Thyroid gland (tissue), 4 donors: ENCODE measurements around the gene TAB2.

Source experiments
- CTCF ChIP-seq, 6 experiments: fragments of 200-600 bp in 3 of 6; fragments of 450-650 bp in 3 of 6; sonication (generic) in 3 of 6; IDR thresholded peaks; one replicate each; pipeline ENCODE4 v1.5.1; 2016 to 2019; ENCODE audit warnings: antibody characterized with exemption in 6 of 6, mild to moderate bottlenecking in 2 of 6, inconsistent platforms in 1 of 6, moderate library complexity in 1 of 6
- POLR2A ChIP-seq, 2 donors: fragments of 450-650 bp; IDR thresholded peaks; one replicate each; pipeline ENCODE4 v1.6.1; 2017; ENCODE audit warnings: antibody characterized with exemption in 2 of 2, mild to moderate bottlenecking in 2 of 2, moderate library complexity in 1 of 2

- no peak for TF ChIP-seq POLR2A (IDR thresholded peaks at IDR 0.05)
- no peak for TF ChIP-seq CTCF (IDR thresholded peaks at IDR 0.05)
Measured at GRCh38 chr6:149311766-149312165, 5.7 kb upstream of the TAB2 start.
